ENCODE results near the gene KDM2B. TPM values are rescaled to one million over a fixed set of nuclear protein-coding genes. Genes with fewer than 3 reads are reported as not detected.

The KDM2B gene
- total and polyA plus RNA-seq, 2 of the 8 experiments (the other 6 are each of a cell fraction or from before 2014, with no cell fraction given) = 111 to 162 TPM

DNA sequence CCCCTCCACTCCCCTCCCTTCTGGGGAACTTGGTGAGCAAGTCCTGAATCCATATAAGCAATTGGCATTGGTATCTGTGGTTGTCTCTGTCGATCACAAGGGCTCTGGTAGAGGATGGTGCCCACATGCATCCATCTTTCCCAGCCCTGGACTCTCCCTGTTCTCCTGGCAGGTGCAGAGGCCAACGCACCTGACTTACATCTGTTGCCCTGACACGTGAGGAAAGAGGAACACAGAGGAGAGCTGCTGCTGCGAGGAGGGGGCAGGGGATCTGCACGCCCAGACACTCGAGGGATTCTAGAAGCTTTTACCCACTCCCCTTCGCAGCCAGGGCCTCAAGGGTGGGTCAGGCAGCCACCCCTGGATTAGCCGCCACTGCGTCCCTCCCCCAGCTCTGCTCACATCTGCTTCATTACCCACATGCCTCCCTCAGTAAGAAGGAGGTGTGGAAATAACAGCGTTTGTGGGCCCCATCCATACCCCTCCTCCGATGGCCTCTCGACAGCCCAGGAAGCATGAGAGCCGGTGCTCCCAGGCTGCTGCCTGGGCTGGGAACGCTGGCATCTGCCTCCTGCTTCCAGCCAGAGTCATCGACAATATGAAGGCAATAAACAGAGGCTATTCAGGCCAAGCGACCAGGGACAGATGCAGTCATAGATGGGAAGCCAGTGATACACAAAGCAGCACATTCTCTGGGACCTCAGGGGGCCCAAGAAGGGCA lies 56.5 kb downstream of the KDM2B start:
- Histone ChIP-seq H3K23me2 (ENCODE audit: low read depth, low read length) (no peaks in the 10 kb centered on the region), H2BK12ac (ENCODE audit: low read depth, low read length) (no peak overlapping the region), H2AFZ (ENCODE audit: low read length) (no peak overlapping the region), H4K91ac (replicated peaks; ENCODE audit: insufficient read length, low read length) (peak overlapping the region; percentile 49), H4K8ac (ENCODE audit: extremely low read depth, insufficient read depth, low read length) (no peak overlapping the region), H3K36me3 (ENCODE audit: control insufficient read depth in 2 of 4, insufficient read depth in 4 of 4, low read length in 3 of 4) (peaks cover 6 to 40% (median 19%) of the 10 kb centered on the region in 4 experiments; a peak in 5 of 8 replicates), H3K79me1 (ENCODE audit: low read depth, low read length) (peaks cover 19% of the 10 kb centered on the region), H4K5ac (ENCODE audit: insufficient read length, low read depth, low read length) (no peak overlapping the region), H3K9me3 (ENCODE audit: insufficient read depth in 2 of 2, low read depth in 1 of 2, low read length in 1 of 2) (no peaks in the 10 kb centered on the region), H3K27me3 (replicated peaks in 1 of 4; ENCODE audit: control insufficient read depth in 3 of 4, extremely low read depth in 1 of 4, insufficient read depth in 3 of 4, low read length in 3 of 4) (no peaks in the 10 kb centered on the region; a peak in 1 of 7 replicates), H3K56ac (replicated peaks; ENCODE audit: insufficient read length, low read depth, low read length) (no peak overlapping the region), H2BK5ac (ENCODE audit: low read depth, low read length) (peak overlapping the region; percentile 3; the same call in 1 of the 2 replicates), H3K79me2 (ENCODE audit: control insufficient read depth in 1 of 2, insufficient read depth in 2 of 2, low read length in 2 of 2) (peaks cover 0 to 44% of the 10 kb centered on the region in 2 experiments; a peak in 2 of 4 replicates), H3K4me2 (ENCODE audit: insufficient read depth in 1 of 2, low read depth in 2 of 2, low read length in 2 of 2) (peak overlapping the region in 1 of 2 experiments; percentile 10; a peak in 1 of 4 replicates), H2BK15ac (ENCODE audit: low read length) (no peak overlapping the region), H3K9ac (replicated peaks in 1 of 4; ENCODE audit: extremely low read depth in 1 of 4, low read depth in 3 of 4, low read length in 3 of 4) (no peak overlapping the region), H3K23ac (ENCODE audit: insufficient read length) (no peak overlapping the region), H3K4ac (replicated peaks; ENCODE audit: insufficient read length, low read depth, low read length) (no peak overlapping the region), H3K4me3 (ENCODE audit: extremely low read depth in 1 of 4, insufficient read depth in 2 of 4, low read depth in 3 of 4, low read length in 4 of 4) (no peak overlapping the region), H2AK5ac (ENCODE audit: low read depth, low read length) (no peak overlapping the region), H2BK20ac (ENCODE audit: low read length) (no peak overlapping the region), H3K4me1 (replicated peaks in 1 of 4; ENCODE audit: control insufficient read depth in 3 of 4, insufficient read depth in 4 of 4, low read length in 3 of 4) (peaks cover 0 to 6% (median 0%) of the 10 kb centered on the region in 4 experiments; a peak in 2 of 7 replicates), H3K27ac (ENCODE audit: low read depth, low read length) (no peak overlapping the region), H4K20me1 (replicated peaks in 1 of 2; ENCODE audit: control insufficient read depth in 1 of 2, insufficient read depth in 2 of 2, low read length in 2 of 2) (peaks cover 6 to 35% of the 10 kb centered on the region in 2 experiments), H3K14ac (ENCODE audit: insufficient read length) (no peak overlapping the region), H2BK120ac (replicated peaks; ENCODE audit: low read depth, low read length) (no peak overlapping the region), H3K18ac (ENCODE audit: extremely low read depth, low read length) (0 out of 2 replicates have a peak overlapping the region, but pooled peaks have one; percentile 24)
- TF ChIP-seq SIRT6 (IDR thresholded peaks at IDR 0.05; ENCODE audit: low read length) (no peak), EP300 (IDR thresholded peaks at IDR 0.05; ENCODE audit: borderline replicate concordance in 1 of 2, low read depth in 2 of 2, low read length in 2 of 2) (no peak), POLR2AphosphoS5 (IDR thresholded peaks at IDR 0.05; ENCODE audit: low read depth, low read length) (peak; percentile 40; the same call in 1 of the 2 replicates)
- CTCF ChIA-PET (ENCODE audit: partially characterized antibody) = interaction anchor here (0.6 to 1.2 kb wide), 4 partner anchors 10 to 733 kb away, joined by 3 to 4 read pairs (median 4); no protein-coding TSS in a partner anchor
- no peak for DNase-seq (ENCODE audit: low read depth in 1 of 2, low spot score in 2 of 2)
- POLR2A ChIA-PET (ENCODE audit: partially characterized antibody) = interaction anchor here (1.7 kb wide), 1 partner anchor 9 kb away, joined by 5 read pairs; no protein-coding TSS in a partner anchor
- WGBS, 2 experiments (ENCODE audit: extremely low coverage in 1 of 2, insufficient coverage in 1 of 2, insufficient read length in 1 of 2, insufficient replicate concordance in 2 of 2, low coverage in 1 of 2, low lambda C conversion rate in 2 of 2, missing lambda C conversion rate in 1 of 2) = 88% methylated on average over 15 of the region's 16 CpGs; no CpG with 5 or more reads in 1 of the 2 experiments
- FAIRE-seq = no peak
